Naive B cell (primary cell): ENCODE measurements around the gene COL9A3. TPM values are rescaled to one million over a fixed set of nuclear protein-coding genes. Genes with fewer than 3 reads are reported as not detected.

Experiments
- ATAC-seq, 2 donors: fragments of 150-1000 bp; cut with Tn5 transposase; 2 replicates each; pipeline ENCODE4 v1.10.0; 2021; ENCODE audit warnings: low read depth in 2 of 2, mild to moderate bottlenecking in 2 of 2, moderate library complexity in 2 of 2
- DNase-seq: peaks from one replicate; pipeline ENCODE4 v3.0.0; 2022
- H3K27ac Mint-ChIP-seq, 6 donors: one replicate each; pipeline ENCODE4 v1.8.0; 2020 to 2022; ENCODE audit warnings: mild to moderate bottlenecking in 6 of 6, mixed read lengths in 6 of 6, moderate library complexity in 5 of 6, inconsistent platforms in 2 of 6
- H3K27me3 Mint-ChIP-seq, 3 donors: one replicate each; pipeline ENCODE4 v1.8.0; 2021 to 2022; ENCODE audit warnings: mixed read lengths in 3 of 3, mild to moderate bottlenecking in 1 of 3
- H3K36me3 Mint-ChIP-seq, 2 donors: one replicate each; pipeline ENCODE4 v1.8.0; 2020 to 2022; ENCODE audit warnings: mixed read lengths in 2 of 2, inconsistent platforms in 1 of 2, mild to moderate bottlenecking in 1 of 2
- H3K4me1 Mint-ChIP-seq, 3 donors: one replicate each; pipeline ENCODE4 v1.8.0; 2020 to 2022; ENCODE audit warnings: mixed read lengths in 3 of 3, inconsistent platforms in 1 of 3, mild to moderate bottlenecking in 1 of 3, moderate library complexity in 1 of 3
- H3K4me3 Mint-ChIP-seq, 8 donors: one replicate each; pipeline ENCODE4 v1.8.0; 2020 to 2022; ENCODE audit warnings: mild to moderate bottlenecking in 8 of 8, mixed read lengths in 8 of 8, moderate library complexity in 8 of 8, inconsistent platforms in 2 of 8
- H3K9me3 Mint-ChIP-seq, 7 donors: one replicate each; pipeline ENCODE4 v1.8.0; 2020 to 2022; ENCODE audit warnings: mixed read lengths in 7 of 7, mild to moderate bottlenecking in 5 of 7, inconsistent platforms in 2 of 7, moderate library complexity in 1 of 7
- polyA plus RNA-seq, 6 donors: library from polyadenylated mRNA; unstranded; fragments of 300-500 nt; fragmentation: Illumina TruSeq; gene quantifications; one replicate each; pipeline ENCODE4 v1.2.3, GENCODE V29; 2021; ENCODE audit warnings: low read depth in 6 of 6

The COL9A3 gene
- polyA plus RNA-seq, 6 donors from 2014 or later: 1.2 to 19.6 (median 2.6) TPM

- no peak for ATAC-seq
- Mint-ChIP-seq H3K4me1 (peaks cover 15 to 30% (median 26%) of the 10 kb centered on the region in 3 donors), H3K4me3 (peak overlapping the region in 1 of 8 donors; percentile 44), H3K27ac (peak overlapping the region in 1 of 6 donors; percentile 24), H3K9me3 (peaks cover 0 to 4% (median 3%) of the 10 kb centered on the region in 7 donors), H3K36me3 (no peaks in the 10 kb centered on the region), H3K27me3 (peaks cover 0 to 6% (median 3%) of the 10 kb centered on the region in 3 donors)
- no peak for DNase-seq
These were observed 42.8 kb upstream of the COL9A3 start for GRCh38 chr20:62773845-62774714.

GRCh38 chr20:62774762-62775161, 42.1 kb upstream of the COL9A3 start:
- Mint-ChIP-seq H3K27me3 (peaks cover 0 to 6% (median 0%) of the 10 kb centered on the region in 3 donors), H3K4me1 (peaks cover 15 to 30% (median 26%) of the 10 kb centered on the region in 3 donors), H3K27ac (no peak overlapping the region), H3K9me3 (peaks cover 0 to 4% (median 3%) of the 10 kb centered on the region in 7 donors), H3K36me3 (no peaks in the 10 kb centered on the region), H3K4me3 (peak overlapping the region in 3 of 8 donors; percentile 35 to 44 (median 36))
- no peak for ATAC-seq
- no peak for DNase-seq

- peaks cover 0 to 6% (median 0%) of the 10 kb centered on the region in 3 donors for H3K27me3 Mint-ChIP-seq
- H3K4me1 Mint-ChIP-seq: peaks cover 15 to 30% (median 26%) of the 10 kb centered on the region in 3 donors
- H3K36me3 Mint-ChIP-seq: no peaks in the 10 kb centered on the region
- no peak overlapping the region for H3K27ac Mint-ChIP-seq
- no peak for DNase-seq
- no peak for ATAC-seq
- peak overlapping the region in 2 of 8 donors; percentile 62 to 77 for H3K4me3 Mint-ChIP-seq
- peaks cover 0 to 4% (median 3%) of the 10 kb centered on the region in 7 donors for H3K9me3 Mint-ChIP-seq
These were observed 41.6 kb upstream of the COL9A3 start for GRCh38 chr20:62775206-62775605.

- Mint-ChIP-seq H3K36me3 (no peaks in the 10 kb centered on the region), H3K9me3 (peaks cover 0 to 4% (median 3%) of the 10 kb centered on the region in 7 donors), H3K4me1 (peaks cover 15 to 30% (median 26%) of the 10 kb centered on the region in 3 donors), H3K27ac (peak overlapping the region in 4 of 6 donors; percentile 70 to 92 (median 83)), H3K4me3 (peak overlapping the region in 4 of 8 donors; percentile 39 to 69 (median 62)), H3K27me3 (peaks cover 0 to 6% (median 0%) of the 10 kb centered on the region in 3 donors)
- DNase-seq: no peak
- ATAC-seq: no peak
These were observed 40.7 kb upstream of the COL9A3 start for GRCh38 chr20:62776035-62776691.

GRCh38 chr20:62776692-62777527, 39.9 kb upstream of the COL9A3 start:
- Mint-ChIP-seq H3K36me3 (no peaks in the 10 kb centered on the region), H3K27ac (peak overlapping the region; percentile 76 to 99 (median 92)), H3K4me3 (peak overlapping the region in 6 of 8 donors; percentile 57 to 82 (median 68)), H3K27me3 (peaks cover 0 to 6% (median 0%) of the 10 kb centered on the region in 3 donors), H3K4me1 (peaks cover 15 to 30% (median 26%) of the 10 kb centered on the region in 3 donors), H3K9me3 (peaks cover 0 to 4% (median 3%) of the 10 kb centered on the region in 7 donors)
- DNase-seq (no peak), ATAC-seq (peak; percentile 53 to 78)

- H3K9me3 Mint-ChIP-seq: peaks cover 0 to 4% (median 3%) of the 10 kb centered on the region in 7 donors
- ATAC-seq (no peak), DNase-seq (no peak)
- peaks cover 17 to 30% (median 26%) of the 10 kb centered on the region in 3 donors for H3K4me1 Mint-ChIP-seq
- no peaks in the 10 kb centered on the region for H3K27me3 Mint-ChIP-seq
- no peaks in the 10 kb centered on the region for H3K36me3 Mint-ChIP-seq
- peak overlapping the region in 4 of 8 donors; percentile 57 to 69 (median 64) for H3K4me3 Mint-ChIP-seq
- peak overlapping the region in 5 of 6 donors; percentile 76 to 97 (median 89) for H3K27ac Mint-ChIP-seq
These were observed 39.4 kb upstream of the COL9A3 start for GRCh38 chr20:62777528-62777830.

- Mint-ChIP-seq H3K9me3 (peaks cover 0 to 4% (median 3%) of the 10 kb centered on the region in 7 donors), H3K27ac (peak overlapping the region in 2 of 6 donors; percentile 29 to 83), H3K27me3 (no peaks in the 10 kb centered on the region), H3K36me3 (no peaks in the 10 kb centered on the region), H3K4me3 (peak overlapping the region in 1 of 8 donors; percentile 21), H3K4me1 (peaks cover 20 to 30% (median 26%) of the 10 kb centered on the region in 3 donors)
- DNase-seq (no peak), ATAC-seq (no peak)
These were observed 38.8 kb upstream of the COL9A3 start for GRCh38 chr20:62778058-62778457.

GRCh38 chr20:62778601-62779416, 38.0 kb upstream of the COL9A3 start:
- Mint-ChIP-seq H3K27me3 (no peaks in the 10 kb centered on the region), H3K9me3 (peaks cover 0 to 4% (median 3%) of the 10 kb centered on the region in 7 donors), H3K4me3 (peak overlapping the region in 2 of 8 donors; percentile 21 to 37), H3K36me3 (no peaks in the 10 kb centered on the region), H3K27ac (no peak overlapping the region), H3K4me1 (peaks cover 20 to 30% (median 26%) of the 10 kb centered on the region in 3 donors)
- no peak for DNase-seq
- no peak for ATAC-seq

GRCh38 chr20:62779417-62779685, 37.5 kb upstream of the COL9A3 start:
- Mint-ChIP-seq H3K4me3 (no peak overlapping the region), H3K9me3 (peaks cover 0 to 4% (median 3%) of the 10 kb centered on the region in 7 donors), H3K27ac (no peak overlapping the region), H3K36me3 (no peaks in the 10 kb centered on the region), H3K4me1 (peaks cover 20 to 30% (median 22%) of the 10 kb centered on the region in 3 donors), H3K27me3 (no peaks in the 10 kb centered on the region)
- ATAC-seq (no peak), DNase-seq (no peak)

- no peaks in the 10 kb centered on the region for H3K36me3 Mint-ChIP-seq
- ATAC-seq (no peak), DNase-seq (no peak)
- H3K4me3 Mint-ChIP-seq: no peak overlapping the region
- peaks cover 0 to 4% (median 3%) of the 10 kb centered on the region in 7 donors for H3K9me3 Mint-ChIP-seq
- H3K27me3 Mint-ChIP-seq: no peaks in the 10 kb centered on the region
- no peak overlapping the region for H3K27ac Mint-ChIP-seq
- peaks cover 20 to 23% (median 22%) of the 10 kb centered on the region in 3 donors for H3K4me1 Mint-ChIP-seq
These were observed 36.6 kb upstream of the COL9A3 start for GRCh38 chr20:62780204-62780603.

- H3K27ac Mint-ChIP-seq: peak overlapping the region in 1 of 6 donors; percentile 47
- no peaks in the 10 kb centered on the region for H3K27me3 Mint-ChIP-seq
- DNase-seq (no peak), ATAC-seq (no peak)
- peaks cover 0 to 4% (median 3%) of the 10 kb centered on the region in 7 donors for H3K9me3 Mint-ChIP-seq
- H3K36me3 Mint-ChIP-seq: no peaks in the 10 kb centered on the region
- no peak overlapping the region for H3K4me3 Mint-ChIP-seq
- peaks cover 17 to 20% (median 18%) of the 10 kb centered on the region in 3 donors for H3K4me1 Mint-ChIP-seq
These were observed 36.2 kb upstream of the COL9A3 start for GRCh38 chr20:62780696-62781095.

GRCh38 chr20:62782149-62782892, 34.5 kb upstream of the COL9A3 start:
- no peak for ATAC-seq
- H3K9me3 Mint-ChIP-seq: peaks cover 0 to 4% (median 0%) of the 10 kb centered on the region in 7 donors
- peak overlapping the region in 1 of 8 donors; percentile 69 for H3K4me3 Mint-ChIP-seq
- peaks cover 4 to 5% (median 4%) of the 10 kb centered on the region in 3 donors for H3K4me1 Mint-ChIP-seq
- no peaks in the 10 kb centered on the region for H3K36me3 Mint-ChIP-seq
- no peak for DNase-seq
- H3K27me3 Mint-ChIP-seq: no peaks in the 10 kb centered on the region
- H3K27ac Mint-ChIP-seq: peak overlapping the region in 3 of 6 donors; percentile 54 to 79 (median 63)
